Sigmoid colon (tissue), 4 donors: ENCODE results near the gene TP53I13.

Source experiments
- CTCF ChIP-seq, 4 experiments: fragments of 450-650 bp in 3 of 4; fragments of 200-600 bp in 1 of 4; IDR thresholded peaks; one replicate each; pipeline ENCODE4 v1.5.1; 2016 to 2019; ENCODE audit warnings: antibody characterized with exemption in 4 of 4, mild to moderate bottlenecking in 3 of 4, moderate library complexity in 2 of 4
- EP300 ChIP-seq, 4 donors: sonication (generic); formaldehyde crosslinking; IDR thresholded peaks; one replicate each; pipeline ENCODE4 v1.6.1; 2017; ENCODE audit warnings: antibody characterized with exemption in 4 of 4
- POLR2A ChIP-seq, 2 donors: fragments of 450-650 bp; IDR thresholded peaks; one replicate each; pipeline ENCODE4 v1.6.1; 2016; ENCODE audit warnings: antibody characterized with exemption in 2 of 2, mild to moderate bottlenecking in 2 of 2, moderate library complexity in 2 of 2
- POLR2AphosphoS5 ChIP-seq, 4 donors: sonication (generic); formaldehyde crosslinking; IDR thresholded peaks; one replicate each; pipeline ENCODE4 v1.6.1; 2017; ENCODE audit warnings: antibody characterized with exemption in 4 of 4

- TF ChIP-seq CTCF (IDR thresholded peaks at IDR 0.05) (no peak), EP300 (IDR thresholded peaks at IDR 0.05) (no peak), POLR2AphosphoS5 (IDR thresholded peaks at IDR 0.05) (no peak), POLR2A (IDR thresholded peaks at IDR 0.05) (no peak)
Observed at GRCh38 chr17:29555840-29556239, 12.7 kb upstream of the TP53I13 start.
